HCT116 (cell line): ENCODE results near the gene INPP5J.

Source experiments
- CTCF ChIP-seq, 3 experiments: fragments of 200-600 bp in 1 of 3; sonication (generic) in 1 of 3; IDR thresholded peaks in 2 of 3; conservative IDR thresholded peaks in 1 of 3; 2 replicates each; pipeline ENCODE4 v1.5.1; 2012 to 2017; ENCODE audit warnings: low read depth in 2 of 3, low read length in 2 of 3, antibody characterized with exemption in 1 of 3, borderline replicate concordance in 1 of 3, control low read depth in 1 of 3, mild to moderate bottlenecking in 1 of 3, mixed read lengths in 1 of 3, mixed run types in 1 of 3, moderate library complexity in 1 of 3; ENCODE audit not compliant: insufficient read depth in 1 of 3
- POLR2A ChIP-seq: IDR thresholded peaks from 2 replicates; pipeline ENCODE4 v1.7.0; 2011; ENCODE audit warnings: borderline replicate concordance; ENCODE audit not compliant: insufficient read depth, insufficient read length; ENCODE audit errors: extremely low read depth
- POLR2AphosphoS5 ChIP-seq: IDR thresholded peaks from 2 replicates; pipeline ENCODE4 v1.6.1; 2011; ENCODE audit warnings: mild to moderate bottlenecking, low read depth, low read length, moderate library complexity

GRCh38 chr22:31085493-31085824 lies 37.3 kb upstream of the INPP5J start:
- no peak for TF ChIP-seq CTCF (IDR thresholded peaks at IDR 0.05 in 2 of 3, conservative IDR thresholded peaks at IDR 0.05 in 1 of 3; ENCODE audit: borderline replicate concordance in 1 of 3, insufficient read depth in 1 of 3, low read depth in 2 of 3, low read length in 2 of 3)
- no peak for TF ChIP-seq POLR2A
- no peak for TF ChIP-seq POLR2AphosphoS5
